NB4 (cell line): ENCODE results near the gene PLCB4.

ENCODE experiments used
- DNase-seq: peaks from one replicate; pipeline ENCODE4 v3.0.0; 2010; ENCODE audit warnings: low read depth
- H3K4me3 ChIP-seq: one replicate; pipeline ENCODE4 v1.5.1; 2011; ENCODE audit warnings: mild to moderate bottlenecking, low read depth, low read length, moderate library complexity
- CTCF ChIP-seq: IDR thresholded peaks from one replicate; pipeline ENCODE4 v1.5.1; 2012; ENCODE audit warnings: low read depth, low read length
- MAX ChIP-seq: IDR thresholded peaks from 2 replicates; pipeline ENCODE4 v1.6.1; 2011; ENCODE audit warnings: low read depth, low read length
- MYC ChIP-seq: IDR thresholded peaks from 2 replicates; pipeline ENCODE4 v1.6.1; 2011; ENCODE audit warnings: low read depth, low read length
- POLR2A ChIP-seq: IDR thresholded peaks from 2 replicates; pipeline ENCODE4 v1.6.1; 2011; ENCODE audit warnings: mild to moderate bottlenecking; ENCODE audit not compliant: insufficient read length; ENCODE audit errors: extremely low read depth

PLCB4 gene

GRCh38 chr20:9458138-9458796 lies 389.4 kb downstream of the PLCB4 start:
- TF ChIP-seq CTCF = peak; percentile 57
- no peak for TF ChIP-seq MYC
- TF ChIP-seq MAX = no peak
- no peak for TF ChIP-seq POLR2A
- no peak overlapping the region for H3K4me3 ChIP-seq
- peak; percentile 50 for DNase-seq

- TF ChIP-seq MYC = no peak
- no peak for TF ChIP-seq CTCF
- no peak for TF ChIP-seq MAX
- no peak for TF ChIP-seq POLR2A
- no peak for DNase-seq
- no peak overlapping the region for H3K4me3 ChIP-seq
Observed at GRCh38 chr20:9460518-9460917, 391.6 kb downstream of the PLCB4 start.

GRCh38 chr20:9467995-9468394 lies 399.1 kb downstream of the PLCB4 start:
- TF ChIP-seq MAX (no peak), POLR2A (no peak), CTCF (peak; percentile 81), MYC (no peak)
- H3K4me3 ChIP-seq = no peak overlapping the region
- peak; percentile 54 for DNase-seq

- DNase-seq = no peak
- TF ChIP-seq POLR2A (no peak), MAX (no peak), MYC (no peak), CTCF (no peak)
- H3K4me3 ChIP-seq = no peak overlapping the region
Observed at GRCh38 chr20:9474835-9475415, 406.0 kb downstream of the PLCB4 start.

- no peak for TF ChIP-seq MYC
- no peak for TF ChIP-seq MAX
- TF ChIP-seq POLR2A = no peak
- TF ChIP-seq CTCF = no peak
- H3K4me3 ChIP-seq = no peak overlapping the region
- no peak for DNase-seq
Observed at GRCh38 chr20:9475456-9475855, 406.6 kb downstream of the PLCB4 start.
